Measurements from ENCODE around the gene PCARE.

The PCARE gene

GRCh38 chr2:29033172-29033571, 41.2 kb downstream of the PCARE start:
- no peak for DNase-seq

GRCh38 chr2:29032189-29032588, 42.1 kb downstream of the PCARE start:
- DNase-seq, result no peak

GRCh38 chr2:29031046-29031445, 43.3 kb downstream of the PCARE start:
- no peak for DNase-seq

GRCh38 chr2:29025711-29026110, 48.6 kb downstream of the PCARE start:
- DNase-seq, result no peak

- DNase-seq, result no peak
Measured at GRCh38 chr2:29024882-29025430, 49.4 kb downstream of the PCARE start.

GRCh38 chr2:29023188-29023587, 51.1 kb downstream of the PCARE start:
- DNase-seq, result no peak

GRCh38 chr2:29022679-29023078, 51.6 kb downstream of the PCARE start:
- no peak for DNase-seq

- DNase-seq, result no peak
Measured at GRCh38 chr2:29021886-29022285, 52.4 kb downstream of the PCARE start.

- DNase-seq, result no peak
Measured at GRCh38 chr2:29017716-29018435, 56.4 kb downstream of the PCARE start.

GRCh38 chr2:29016504-29016903, 57.8 kb downstream of the PCARE start:
- DNase-seq, result no peak

- no peak for DNase-seq
Measured at GRCh38 chr2:29015701-29016470, 58.4 kb downstream of the PCARE start.

GRCh38 chr2:29014811-29015421, 59.4 kb downstream of the PCARE start:
- peak; percentile 62 for DNase-seq

GRCh38 chr2:29014331-29014730, 60.0 kb downstream of the PCARE start:
- no peak for DNase-seq

- DNase-seq, result no peak
Measured at GRCh38 chr2:29013057-29013780, 61.1 kb downstream of the PCARE start.

- no peak for DNase-seq
Measured at GRCh38 chr2:29012211-29012681, 62.1 kb downstream of the PCARE start.

Data from activated CD4-positive, alpha-beta T cell treated with anti-CD3 and anti-CD28 coated beads, Interleukin-2, amount 50 U/mL, for 1 hour (primary cell).